ENCODE results near the gene KRT34.
"Not testable (repeated sequence)": the region's sequence is repeated elsewhere in the genome, so short reads cannot be mapped to it uniquely, and the experiment has no call there.

KRT34 gene

DNA sequence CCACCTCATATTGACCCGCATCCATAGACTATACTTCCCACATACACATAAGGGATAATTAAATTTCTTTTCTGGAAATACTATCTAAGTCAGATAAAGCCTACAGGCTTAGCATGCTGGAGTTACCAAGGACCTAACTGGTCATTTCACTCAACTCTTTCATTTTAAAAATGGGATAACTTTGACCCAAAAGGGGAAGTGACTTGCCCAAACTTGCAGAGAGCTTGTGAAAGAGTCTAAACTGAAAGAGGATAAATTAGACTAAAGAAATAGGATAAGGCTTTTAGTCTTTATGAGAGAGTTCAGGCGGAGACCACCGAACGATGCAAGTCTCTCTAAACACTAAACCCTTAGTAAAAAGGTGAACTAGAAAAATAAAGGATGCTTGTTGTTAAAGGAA lies 27.6 kb downstream of the KRT34 start:
- in situ Hi-C loops (cut with HindIII; ENCODE audit: low sequenced_read_pairs) = no loop called here
- no peak overlapping the region for H3K4me3 ChIP-seq (ENCODE audit: low read depth, low read length)
- DNase-seq (ENCODE audit: low read depth, low spot score) = no peak
- TF ChIP-seq, protein P1, sequence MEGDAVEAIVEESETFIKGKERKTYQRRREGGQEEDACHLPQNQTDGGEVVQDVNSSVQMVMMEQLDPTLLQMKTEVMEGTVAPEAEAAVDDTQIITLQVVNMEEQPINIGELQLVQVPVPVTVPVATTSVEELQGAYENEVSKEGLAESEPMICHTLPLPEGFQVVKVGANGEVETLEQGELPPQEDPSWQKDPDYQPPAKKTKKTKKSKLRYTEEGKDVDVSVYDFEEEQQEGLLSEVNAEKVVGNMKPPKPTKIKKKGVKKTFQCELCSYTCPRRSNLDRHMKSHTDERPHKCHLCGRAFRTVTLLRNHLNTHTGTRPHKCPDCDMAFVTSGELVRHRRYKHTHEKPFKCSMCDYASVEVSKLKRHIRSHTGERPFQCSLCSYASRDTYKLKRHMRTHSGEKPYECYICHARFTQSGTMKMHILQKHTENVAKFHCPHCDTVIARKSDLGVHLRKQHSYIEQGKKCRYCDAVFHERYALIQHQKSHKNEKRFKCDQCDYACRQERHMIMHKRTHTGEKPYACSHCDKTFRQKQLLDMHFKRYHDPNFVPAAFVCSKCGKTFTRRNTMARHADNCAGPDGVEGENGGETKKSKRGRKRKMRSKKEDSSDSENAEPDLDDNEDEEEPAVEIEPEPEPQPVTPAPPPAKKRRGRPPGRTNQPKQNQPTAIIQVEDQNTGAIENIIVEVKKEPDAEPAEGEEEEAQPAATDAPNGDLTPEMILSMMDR (IDR thresholded peaks at IDR 0.05; ENCODE audit: low read depth, low read length) = no peak

DNA sequence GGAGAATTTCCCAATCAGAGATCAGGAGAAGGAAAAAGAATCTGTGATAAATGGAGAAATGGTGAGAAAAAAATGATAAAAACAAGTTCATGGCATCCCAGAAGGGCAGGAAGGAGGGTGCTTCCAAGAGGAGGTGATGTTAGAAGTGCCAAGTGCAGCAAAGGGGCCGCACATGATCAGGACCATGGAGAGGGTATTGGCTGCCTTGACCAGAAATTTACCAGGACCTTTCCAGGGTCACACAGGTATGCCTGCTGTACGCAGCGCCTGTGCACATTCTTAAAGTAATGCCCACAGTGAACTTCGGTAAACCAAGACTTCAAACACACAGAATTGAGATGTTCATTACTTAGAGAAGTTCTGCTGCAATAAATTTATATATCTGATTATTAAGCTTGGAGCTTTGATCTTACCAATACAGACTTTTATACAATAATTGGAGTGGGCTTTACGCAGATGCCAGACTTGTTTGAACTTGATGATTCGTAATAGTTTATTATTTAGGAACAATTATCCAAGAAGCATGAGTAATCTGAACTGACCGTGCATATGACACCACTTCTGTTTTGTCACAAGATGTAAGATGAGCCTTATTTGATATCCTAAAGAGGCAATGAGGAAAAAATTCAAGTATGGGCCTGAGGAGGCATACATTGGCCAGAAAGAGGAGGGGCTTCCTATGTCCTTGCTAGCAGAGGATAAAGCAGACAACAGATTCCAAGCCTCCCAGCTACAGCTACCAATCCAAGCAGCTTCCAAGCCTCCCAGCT lies 29.3 kb downstream of the KRT34 start:
- H3K4me3 ChIP-seq (ENCODE audit: low read depth, low read length) = no peak overlapping the region
- DNase-seq (ENCODE audit: low read depth, low spot score) = no peak
- in situ Hi-C loops (cut with HindIII; ENCODE audit: low sequenced_read_pairs) = no loop called here
- TF ChIP-seq, protein P1 (IDR thresholded peaks at IDR 0.05; ENCODE audit: low read depth, low read length) = no peak

DNA sequence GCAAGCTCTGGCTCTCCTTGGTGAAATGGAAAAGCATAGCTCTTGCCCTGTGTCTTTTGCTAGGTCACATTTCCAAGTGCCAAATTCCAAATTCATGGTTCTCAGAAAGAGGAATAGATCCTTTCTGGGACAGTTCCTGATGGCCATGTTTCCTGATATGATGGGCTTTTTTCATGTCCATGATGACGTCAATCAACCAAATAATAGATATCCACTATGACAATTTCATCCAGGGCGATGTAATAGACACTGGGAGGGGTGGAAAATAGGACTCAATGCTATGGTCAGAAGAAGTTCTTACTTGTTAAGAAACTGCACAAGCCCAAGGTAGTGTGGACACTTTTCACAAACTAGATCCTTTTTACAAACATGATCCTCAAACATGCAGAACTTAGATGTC lies 30.9 kb downstream of the KRT34 start:
- TF ChIP-seq, protein P1 (IDR thresholded peaks at IDR 0.05; ENCODE audit: low read depth, low read length) = no peak
- DNase-seq (ENCODE audit: low read depth, low spot score) = no peak
- in situ Hi-C loops (cut with HindIII; ENCODE audit: low sequenced_read_pairs) = no loop called here
- no peak overlapping the region for H3K4me3 ChIP-seq (ENCODE audit: low read depth, low read length)

DNA sequence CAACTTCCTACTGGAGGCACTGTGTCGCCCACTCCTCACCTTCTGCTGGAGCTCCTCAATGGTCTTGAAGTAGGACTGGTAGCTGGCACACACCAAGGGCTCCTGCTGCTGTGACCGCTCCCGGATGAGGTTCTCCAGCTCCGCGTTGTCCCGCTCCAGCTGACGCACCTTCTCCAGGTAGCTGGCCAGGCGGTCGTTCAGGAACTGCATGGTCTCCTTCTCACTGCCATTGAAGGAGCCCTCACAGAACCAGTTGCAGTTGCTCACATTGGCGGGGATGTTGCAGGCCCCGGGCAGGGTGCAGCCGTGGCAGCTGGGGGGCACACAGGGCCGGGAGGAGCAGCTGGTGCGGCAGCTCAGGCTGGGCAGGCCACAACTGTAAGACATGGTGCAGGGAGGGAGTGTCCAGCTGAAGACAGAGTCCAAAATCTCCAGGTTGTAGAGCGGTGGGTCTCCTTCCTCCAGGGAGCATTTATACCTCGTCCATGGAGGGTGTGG lies 31.7 kb downstream of the KRT34 start, which contains the start of gene KRT33A:
Gene KRT33A, minus strand, starts transcription at position 448 of the 498 bp plus-strand sequence. Its CDS starts 61 bp downstream, at position 387.
- H3K4me3 ChIP-seq (ENCODE audit: low read depth, low read length); in situ Hi-C loops (cut with HindIII; ENCODE audit: low sequenced_read_pairs); DNase-seq (ENCODE audit: low read depth, low spot score): not testable (repeated sequence)

DNA sequence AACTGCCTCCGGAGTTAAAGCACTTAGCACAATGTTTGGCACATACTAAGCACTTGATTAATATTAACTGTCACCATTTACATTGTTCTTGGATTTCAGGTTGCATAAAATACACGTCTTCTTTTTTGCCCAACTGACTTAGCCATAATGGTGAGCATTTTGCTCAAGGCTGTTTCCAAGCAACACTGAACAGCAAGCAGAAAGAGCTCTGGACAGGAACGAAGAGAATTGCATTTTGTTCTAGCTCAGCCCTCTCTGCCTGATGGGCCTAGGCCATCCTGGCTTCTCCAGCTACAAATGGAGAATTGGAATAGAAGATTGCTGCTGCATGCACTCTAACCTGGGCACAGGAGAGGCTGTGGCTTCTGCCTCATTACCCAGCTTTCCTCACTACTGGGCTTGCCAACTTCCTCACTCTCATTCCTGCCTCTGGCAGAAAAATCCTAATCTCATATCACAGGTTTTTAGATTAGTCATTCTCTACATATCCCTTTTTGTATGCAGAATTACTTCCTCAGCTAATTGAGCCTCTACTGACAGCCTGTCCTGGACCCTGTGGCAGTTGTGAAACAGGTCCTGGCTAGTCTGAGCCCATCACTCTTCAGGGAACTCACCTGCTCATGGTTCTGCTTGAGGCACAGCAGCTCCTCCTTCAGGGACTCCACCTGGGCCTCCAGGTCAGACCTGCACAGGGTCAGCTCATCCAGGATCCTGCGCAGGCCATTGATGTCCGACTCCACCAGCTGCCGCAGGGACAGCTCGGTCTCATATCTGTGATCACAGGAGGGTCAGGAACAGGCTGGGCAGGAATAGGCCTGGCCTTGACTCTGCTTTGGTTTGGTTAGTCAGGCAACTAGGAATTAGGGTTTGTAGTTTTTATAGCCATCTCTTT lies 34.0 kb downstream of the KRT34 start:
- in situ Hi-C loops (cut with HindIII; ENCODE audit: low sequenced_read_pairs) = no loop called here
- TF ChIP-seq, protein P1 (IDR thresholded peaks at IDR 0.05; ENCODE audit: low read depth, low read length) = no peak
- no peak overlapping the region for H3K4me3 ChIP-seq (ENCODE audit: low read depth, low read length)
- DNase-seq (ENCODE audit: low read depth, low spot score) = no peak

DNA sequence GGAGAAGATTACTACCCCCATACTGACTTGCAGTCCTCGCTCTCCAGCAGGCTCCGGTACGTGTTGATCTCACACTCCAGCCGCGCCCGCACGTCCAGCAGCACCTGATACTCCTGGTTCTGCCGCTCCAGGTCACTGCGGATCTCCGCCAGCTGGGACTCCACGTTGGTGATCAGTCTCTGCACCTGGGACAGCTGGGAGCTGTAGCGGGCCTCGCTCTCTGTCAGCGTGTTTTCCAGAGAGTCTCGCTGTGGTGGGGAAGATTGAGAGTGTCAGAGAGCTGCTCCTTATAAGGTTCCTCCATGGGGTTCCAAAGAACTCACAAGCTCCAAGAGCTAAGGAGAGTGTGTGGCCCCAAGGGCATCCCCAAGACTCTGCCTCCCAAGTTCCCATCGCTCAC lies 35.7 kb downstream of the KRT34 start:
- H3K4me3 ChIP-seq (ENCODE audit: low read depth, low read length); DNase-seq (ENCODE audit: low read depth, low spot score); in situ Hi-C loops (cut with HindIII; ENCODE audit: low sequenced_read_pairs): not testable (repeated sequence)

DNA sequence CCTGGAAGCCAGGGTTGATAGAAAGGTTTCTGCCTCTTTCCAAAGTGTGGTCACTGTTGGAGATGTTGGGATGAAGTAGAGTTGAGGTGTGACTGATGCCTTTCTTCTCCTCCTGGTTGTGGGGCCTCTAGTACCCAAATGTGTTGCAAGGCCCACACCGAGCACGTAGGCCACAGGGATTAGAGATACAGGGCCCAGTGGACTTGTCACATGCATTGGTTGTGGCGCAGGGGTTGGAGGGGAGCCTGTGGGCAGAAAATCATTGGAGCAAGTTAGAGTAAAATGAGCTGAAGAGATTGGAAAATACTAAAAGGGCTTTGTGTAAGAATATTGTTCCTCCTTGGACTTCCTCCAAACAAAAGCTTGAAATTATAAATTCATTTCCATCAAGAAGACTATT lies 36.1 kb downstream of the KRT34 start:
- in situ Hi-C loops (cut with HindIII; ENCODE audit: low sequenced_read_pairs) = no loop called here
- TF ChIP-seq, protein P1 (IDR thresholded peaks at IDR 0.05; ENCODE audit: low read depth, low read length) = no peak
- DNase-seq (ENCODE audit: low read depth, low spot score) = no peak
- H3K4me3 ChIP-seq (ENCODE audit: low read depth, low read length) = no peak overlapping the region
